ENCODE measurements around the gene PPP1R9B.

- no peak for TF ChIP-seq CTCF (optimal IDR thresholded peaks at IDR 0.05 in 1 of 3, IDR thresholded peaks at IDR 0.05 in 1 of 3, conservative IDR thresholded peaks at IDR 0.05 in 1 of 3; ENCODE audit: extremely low read depth in 1 of 3, insufficient read depth in 2 of 3, low read length in 3 of 3)
- TF ChIP-seq EZH2 (IDR thresholded peaks at IDR 0.05; ENCODE audit: low read length) = no peak
These were observed 22.6 kb downstream of the PPP1R9B start for GRCh38 chr17:50127697-50128361.
